T-helper 2 cell (primary cell): Measurements from ENCODE around the gene IPP.
"Not testable (repeated sequence)": the region's sequence is repeated elsewhere in the genome, so short reads cannot be mapped to it uniquely, and the experiment has no call there.

Experiments used
- DNase-seq, 5 experiments: peaks; one replicate each; pipeline versions ENCODE4 v3.0.0 to v3.0.0-alpha.2; 2012 to 2022
- total RNA-seq, 2 donors: gene quantifications; one replicate each; lab custom pipeline; 2026; lab: John Stamatoyannopoulos, UW

The IPP gene
- total RNA-seq: 2.5 to 13.8 reads per million in 2 donors

DNA sequence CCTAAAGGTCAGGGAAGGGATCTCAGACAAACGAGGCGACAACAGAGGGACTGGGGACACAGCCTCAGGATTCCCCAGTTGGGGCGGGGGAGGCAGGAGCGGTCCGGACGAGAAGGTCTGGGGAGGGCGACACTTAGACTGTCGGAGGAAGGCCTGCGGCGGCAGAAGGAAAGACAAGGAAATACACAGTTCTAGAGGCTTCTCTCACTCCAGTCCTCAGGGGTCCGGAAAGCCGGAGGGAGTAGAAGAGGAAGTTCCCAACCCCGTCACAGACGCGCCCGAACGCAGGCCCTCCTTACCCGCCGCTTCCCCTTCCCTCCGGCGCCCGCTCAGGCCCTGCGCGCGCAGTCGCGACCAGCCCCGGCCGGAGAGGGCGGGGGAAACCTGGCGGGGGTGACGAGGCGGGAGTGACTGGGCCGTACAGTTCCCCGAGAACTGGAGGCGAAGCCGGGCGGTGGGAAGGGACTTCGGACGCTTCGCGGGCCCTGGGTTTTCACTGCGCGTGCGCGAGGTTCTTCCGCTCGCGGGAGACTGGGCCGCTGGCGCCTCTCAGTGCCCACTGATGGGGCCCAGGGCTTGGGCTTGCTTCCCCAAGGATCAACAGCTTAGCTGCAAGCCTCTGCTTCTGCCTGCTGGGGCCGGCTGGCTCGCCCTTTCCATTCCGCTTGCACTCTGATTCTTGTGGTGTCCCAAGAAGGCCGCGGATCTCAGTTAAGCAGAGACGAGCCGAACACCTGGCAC lies at the start of gene IPP:
Gene IPP (minus strand): TSS at position 356 of the 741 bp plus-strand sequence. CDS start 4,242 bp downstream, outside the sequence.
- DNase-seq: peak; percentile 75 to 96 (median 89)

DNA sequence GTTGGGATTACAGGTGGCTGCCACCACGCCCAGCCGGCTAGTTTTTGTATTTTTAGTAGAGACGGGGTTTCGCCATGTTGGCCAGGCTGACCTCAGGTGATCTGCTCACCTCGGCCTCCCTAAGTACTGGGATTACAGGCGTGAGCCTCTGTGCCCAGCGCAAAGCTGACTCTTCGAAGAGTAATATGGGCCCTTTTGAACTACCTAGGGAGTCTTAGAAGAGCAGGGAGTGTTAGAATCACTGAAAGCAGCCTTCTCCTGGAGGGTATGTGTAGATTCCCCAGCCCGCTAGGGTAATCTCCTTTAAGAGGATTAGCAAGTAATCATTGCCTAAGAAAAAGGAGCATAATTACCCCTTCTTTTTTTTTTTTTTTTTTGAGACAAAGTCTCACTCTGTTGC lies 46.5 kb upstream of the IPP start:
- DNase-seq: no peak

- DNase-seq: no peak
Measured at GRCh38 chr1:45796381-45796780, 45.9 kb upstream of the IPP start.

DNA sequence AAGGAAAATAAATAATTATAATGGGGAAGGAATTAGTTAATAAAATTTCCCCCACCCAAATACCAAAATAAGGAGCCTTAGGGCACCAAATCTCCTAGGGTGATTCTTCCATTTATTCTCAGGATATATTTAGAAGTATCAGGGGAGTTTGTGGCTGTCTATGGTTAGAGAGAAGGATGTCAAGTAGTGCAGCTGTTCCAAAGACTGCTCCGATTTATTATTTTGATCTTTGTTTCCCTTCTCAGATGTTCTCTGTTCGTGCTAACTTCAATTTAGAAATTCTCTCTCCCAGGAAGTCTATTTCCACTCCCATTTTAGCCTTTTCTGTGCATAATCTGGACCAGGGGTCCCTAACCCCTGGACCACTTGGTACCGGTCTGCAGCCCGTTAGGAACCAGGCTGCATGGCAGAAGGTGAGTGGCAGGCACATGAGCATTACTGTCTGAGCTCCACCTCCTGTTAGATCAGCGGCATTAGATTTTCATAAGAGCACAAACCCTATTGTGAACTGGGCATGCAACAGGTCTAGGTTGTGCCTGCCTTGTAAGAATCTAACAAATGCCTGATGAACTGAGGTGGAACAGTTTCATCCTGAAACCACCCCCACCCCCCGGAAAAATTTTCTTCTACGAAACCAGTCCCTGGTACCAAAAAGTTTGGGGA lies 43.6 kb upstream of the IPP start:
- no peak for DNase-seq

DNA sequence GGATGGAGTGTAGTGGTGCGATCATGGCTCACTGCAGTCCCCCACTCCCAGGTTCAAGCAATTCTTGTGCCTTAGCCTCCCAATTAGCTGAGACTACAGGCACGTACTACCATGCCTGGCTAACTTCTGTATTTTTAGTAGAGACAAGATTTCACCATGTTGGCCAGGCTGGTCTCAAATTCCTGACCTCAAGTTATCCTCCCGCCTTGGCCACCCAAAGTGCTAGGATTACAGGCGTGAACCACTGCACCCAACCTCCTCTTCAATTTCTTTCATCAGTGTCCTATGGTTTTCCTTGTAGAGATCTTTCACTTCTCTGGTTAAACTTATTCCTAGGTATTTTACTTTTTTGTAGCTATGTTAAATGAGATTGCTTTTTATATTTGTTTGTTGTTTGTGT lies 42.3 kb upstream of the IPP start:
- DNase-seq: no peak

DNA sequence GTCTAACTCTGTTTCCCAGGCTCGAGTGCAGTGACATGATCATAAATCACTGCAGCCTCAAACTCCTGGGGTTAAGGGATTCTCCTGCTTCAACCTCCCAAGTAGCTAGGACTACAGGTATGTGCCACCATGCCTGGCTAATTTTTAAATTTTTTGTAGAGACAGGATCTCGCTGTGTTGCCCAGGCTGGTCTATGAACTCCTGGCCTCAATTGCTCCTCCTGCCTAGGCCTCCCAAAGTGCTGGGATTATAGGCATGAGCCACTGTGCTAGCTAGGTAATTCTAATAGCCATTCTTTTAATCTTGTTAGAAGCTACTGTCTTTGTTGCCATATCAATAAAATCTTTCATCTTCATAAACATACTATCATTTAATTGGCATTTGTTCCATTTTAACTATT lies 39.1 kb upstream of the IPP start:
- DNase-seq: no peak

- no peak for DNase-seq
Measured at GRCh38 chr1:45787905-45788304, 37.5 kb upstream of the IPP start.

DNA sequence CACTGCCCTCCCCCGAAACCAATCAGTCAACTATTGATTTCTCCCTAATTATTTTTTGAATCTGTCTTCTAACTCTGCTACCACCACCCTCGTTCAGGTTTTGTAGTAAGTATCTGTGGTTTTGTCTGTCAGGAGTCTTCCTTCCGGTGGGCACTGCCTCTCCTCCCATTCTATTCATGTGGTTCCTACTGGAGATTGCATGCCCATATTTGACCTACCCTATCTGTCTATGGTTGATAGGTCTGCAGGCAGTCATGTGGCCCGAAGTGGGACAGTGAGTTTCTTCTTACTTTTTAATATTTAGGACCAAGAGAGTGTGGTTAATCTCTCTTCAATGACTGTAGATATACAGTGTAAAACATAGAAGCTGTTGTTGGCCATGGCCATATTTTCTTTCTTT lies 35.1 kb upstream of the IPP start:
- DNase-seq: peak in 3 of 5 experiments; percentile 26 to 80 (median 58)

DNA sequence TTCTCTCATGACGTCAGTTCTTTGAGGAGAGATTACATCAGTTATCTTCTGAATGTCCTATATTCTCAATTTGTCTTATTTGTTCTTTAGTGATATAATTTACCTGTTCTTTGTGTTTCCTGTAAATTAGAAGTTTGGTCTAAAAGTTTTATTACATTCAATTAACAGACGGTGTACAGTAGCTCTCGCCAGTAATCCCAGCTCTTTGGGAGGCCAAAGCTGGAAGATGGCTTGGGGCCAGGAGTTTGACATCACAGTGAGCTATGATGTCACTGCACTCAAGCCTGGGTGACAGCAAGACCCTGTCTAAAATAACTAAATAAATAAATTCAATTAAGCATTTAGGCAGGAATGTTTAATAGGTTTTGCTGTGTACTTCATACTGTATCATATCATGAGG lies 25.3 kb upstream of the IPP start:
- DNase-seq: no peak

GRCh38 chr1:45772971-45773370 lies 22.5 kb upstream of the IPP start:
- DNase-seq: peak in 1 of 5 experiments; percentile 30

DNA sequence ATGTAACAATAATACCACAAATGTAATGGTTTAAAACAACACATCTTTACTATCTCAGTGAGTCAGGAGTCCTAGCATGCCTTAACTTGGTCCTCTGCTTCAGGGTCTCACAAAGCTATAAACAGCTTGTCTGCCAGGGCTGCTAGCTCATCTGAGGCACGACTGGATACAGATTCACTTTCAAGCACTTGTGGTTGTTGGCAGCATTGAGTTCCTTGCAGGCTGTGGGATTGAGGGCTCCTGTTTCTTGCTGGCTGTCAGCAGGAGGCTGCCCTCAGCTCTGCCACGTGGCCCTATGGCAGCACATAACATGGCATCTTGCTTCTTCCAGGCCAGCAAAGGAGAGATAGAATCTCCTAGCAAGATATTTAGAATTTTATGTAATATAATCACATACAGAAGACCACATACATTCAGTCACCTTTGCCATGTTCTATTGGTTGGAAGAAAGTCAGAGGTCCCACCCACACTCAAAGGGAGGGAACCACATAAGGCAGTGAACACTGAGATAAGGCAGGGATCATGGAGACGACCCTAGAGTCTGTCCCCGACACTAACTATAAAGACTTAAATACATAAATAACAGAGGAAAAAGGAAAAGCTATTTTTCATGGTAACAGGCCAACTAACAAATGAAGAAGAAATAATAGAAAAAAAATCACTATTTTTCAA lies 18.9 kb upstream of the IPP start:
- DNase-seq: no peak

GRCh38 chr1:45767035-45767434 lies 16.6 kb upstream of the IPP start:
- DNase-seq: no peak

- no peak for DNase-seq
Measured at GRCh38 chr1:45765999-45766792, 15.7 kb upstream of the IPP start.

DNA sequence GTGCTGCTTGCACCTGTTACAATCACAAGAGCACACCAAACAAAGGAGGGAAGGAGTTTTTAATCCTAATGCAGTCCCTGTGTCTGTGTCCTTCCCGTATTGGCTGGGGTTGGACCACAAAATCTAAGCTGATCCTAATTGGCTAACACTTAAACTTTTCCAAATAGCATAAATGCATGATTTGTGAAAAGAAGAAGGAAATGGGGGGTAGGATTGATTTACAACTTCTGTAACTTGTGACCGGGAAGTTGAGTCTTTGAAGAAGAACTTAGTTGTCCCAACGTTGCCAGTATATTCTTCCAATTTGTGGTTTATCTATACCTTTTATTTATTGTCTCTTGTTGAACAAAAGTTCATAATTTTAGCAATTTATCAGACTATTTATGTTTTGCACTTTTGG lies 11.8 kb upstream of the IPP start:
- DNase-seq: no peak

DNA sequence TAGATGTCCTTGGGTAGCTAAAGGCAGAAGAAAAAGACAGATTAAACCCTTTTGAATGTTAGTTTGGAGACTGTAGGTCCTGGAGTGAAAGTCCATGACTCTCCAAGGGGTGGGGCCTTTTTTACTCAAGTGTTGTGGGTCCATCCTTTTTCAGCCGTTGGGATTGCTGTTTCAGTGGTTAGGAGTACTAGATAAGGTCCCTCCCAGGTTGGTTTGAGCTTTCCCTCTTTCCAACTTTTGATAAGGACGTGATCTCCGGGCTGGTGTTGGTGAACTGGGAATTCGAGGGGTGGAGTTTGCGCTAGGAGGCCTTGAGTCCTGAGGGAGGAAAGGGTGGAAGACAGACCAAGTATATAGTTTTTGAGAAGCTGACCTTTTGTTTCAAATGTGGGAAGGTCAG lies 5.2 kb upstream of the IPP start:
- no peak for DNase-seq

- no peak for DNase-seq
Measured at GRCh38 chr1:45753248-45754037, 3.0 kb upstream of the IPP start.

GRCh38 chr1:45752441-45753052 lies 2.1 kb upstream of the IPP start:
- DNase-seq: peak in 1 of 5 experiments; percentile 16

DNA sequence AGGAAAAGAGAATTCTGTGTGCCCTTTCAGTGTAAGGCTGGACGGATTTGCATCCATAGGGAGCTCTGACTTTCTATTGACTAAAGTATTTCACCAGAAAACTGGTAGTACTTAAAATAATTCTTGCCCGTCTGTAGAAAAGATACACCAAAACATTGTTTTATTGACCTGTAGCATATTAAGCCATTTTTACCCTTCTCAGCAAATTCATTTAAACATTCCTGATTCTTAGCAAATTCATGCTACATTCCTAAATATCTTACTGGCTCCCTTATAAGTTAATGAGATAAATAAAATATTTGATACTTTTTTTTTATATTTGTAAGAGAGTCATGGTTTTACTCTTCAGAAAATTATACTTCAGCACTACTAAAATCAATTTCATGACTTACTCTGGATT lies 1.6 kb upstream of the IPP start:
- DNase-seq: no peak

GRCh38 chr1:45751039-45751838 lies 786 bp upstream of the IPP start:
- not testable (repeated sequence) for DNase-seq

DNA sequence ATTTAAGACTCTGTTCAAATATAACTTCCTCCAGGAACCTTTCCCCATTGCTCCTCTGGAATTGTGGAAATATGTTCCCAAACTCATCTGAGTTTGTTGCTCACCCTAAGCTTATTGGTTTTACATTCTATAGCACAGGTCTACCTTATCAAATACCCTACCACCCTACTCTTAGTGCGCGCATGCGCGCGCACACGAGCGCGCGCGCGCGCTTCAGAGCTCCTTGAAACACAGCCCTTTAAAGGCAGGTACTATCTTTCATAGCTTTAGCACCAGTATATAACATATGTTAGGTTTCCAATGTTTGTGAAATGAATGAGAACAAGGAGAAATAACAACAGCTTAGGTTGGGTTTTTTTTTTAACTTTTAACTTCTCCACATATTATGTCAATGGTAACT lies 3.5 kb downstream of the IPP start:
- DNase-seq: no peak
